ENCODE results near the gene ARMC9.

The ARMC9 gene

GRCh38 chr2:231213931-231214642 lies 15.7 kb downstream of the ARMC9 start:
- TF ChIP-seq, protein P1, sequence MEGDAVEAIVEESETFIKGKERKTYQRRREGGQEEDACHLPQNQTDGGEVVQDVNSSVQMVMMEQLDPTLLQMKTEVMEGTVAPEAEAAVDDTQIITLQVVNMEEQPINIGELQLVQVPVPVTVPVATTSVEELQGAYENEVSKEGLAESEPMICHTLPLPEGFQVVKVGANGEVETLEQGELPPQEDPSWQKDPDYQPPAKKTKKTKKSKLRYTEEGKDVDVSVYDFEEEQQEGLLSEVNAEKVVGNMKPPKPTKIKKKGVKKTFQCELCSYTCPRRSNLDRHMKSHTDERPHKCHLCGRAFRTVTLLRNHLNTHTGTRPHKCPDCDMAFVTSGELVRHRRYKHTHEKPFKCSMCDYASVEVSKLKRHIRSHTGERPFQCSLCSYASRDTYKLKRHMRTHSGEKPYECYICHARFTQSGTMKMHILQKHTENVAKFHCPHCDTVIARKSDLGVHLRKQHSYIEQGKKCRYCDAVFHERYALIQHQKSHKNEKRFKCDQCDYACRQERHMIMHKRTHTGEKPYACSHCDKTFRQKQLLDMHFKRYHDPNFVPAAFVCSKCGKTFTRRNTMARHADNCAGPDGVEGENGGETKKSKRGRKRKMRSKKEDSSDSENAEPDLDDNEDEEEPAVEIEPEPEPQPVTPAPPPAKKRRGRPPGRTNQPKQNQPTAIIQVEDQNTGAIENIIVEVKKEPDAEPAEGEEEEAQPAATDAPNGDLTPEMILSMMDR (IDR thresholded peaks at IDR 0.05) = no peak

- TF ChIP-seq, protein P1 (IDR thresholded peaks at IDR 0.05) = no peak
These were observed 19.9 kb downstream of the ARMC9 start for GRCh38 chr2:231218366-231218765.

- TF ChIP-seq, protein P1 (IDR thresholded peaks at IDR 0.05) = no peak
These were observed 20.9 kb downstream of the ARMC9 start for GRCh38 chr2:231219289-231219688.

GRCh38 chr2:231221761-231222160 lies 23.3 kb downstream of the ARMC9 start:
- TF ChIP-seq, protein P1 (IDR thresholded peaks at IDR 0.05) = no peak

GRCh38 chr2:231222318-231223000 lies 24.0 kb downstream of the ARMC9 start:
- TF ChIP-seq, protein P1 (IDR thresholded peaks at IDR 0.05) = no peak

- TF ChIP-seq, protein P1 (IDR thresholded peaks at IDR 0.05) = no peak
These were observed 24.6 kb downstream of the ARMC9 start for GRCh38 chr2:231223001-231223375.

- TF ChIP-seq, protein P1 (IDR thresholded peaks at IDR 0.05) = no peak
These were observed 25.1 kb downstream of the ARMC9 start for GRCh38 chr2:231223458-231223976.
